GM23338 (cell line): ENCODE data around the gene CCDC93. TPM values are rescaled to one million over a fixed set of nuclear protein-coding genes. Genes with fewer than 3 reads are reported as not detected.

Source experiments
- ATAC-seq: fragments of 200-7000 bp; cut with Tn5 transposase; 3 replicates; pipeline ENCODE4 v1.9.1; 2020
- DNase-seq: peaks from one replicate; pipeline ENCODE4 v3.0.0-alpha.2; 2015; ENCODE audit warnings: low spot score
- H2AFZ ChIP-seq: fragments of 200-600 bp; sonication (generic); 2 replicates; pipeline ENCODE4 v1.8.0; 2016; ENCODE audit warnings: antibody characterized with exemption, mild to moderate bottlenecking, moderate library complexity
- H3F3A ChIP-seq: fragments of 200-600 bp; sonication (generic); replicated peaks from 2 replicates; pipeline ENCODE4 v1.8.0; 2017; ENCODE audit warnings: antibody characterized with exemption, mixed run types, low read depth
- H3K27ac ChIP-seq: fragments of 200-600 bp; sonication (generic); 2 replicates; pipeline ENCODE4 v1.6.1; 2016; ENCODE audit warnings: low read depth
- H3K27me3 ChIP-seq: fragments of 200-600 bp; sonication (generic); 2 replicates; pipeline ENCODE4 v1.8.0; 2016; ENCODE audit warnings: mild to moderate bottlenecking, mixed run types, moderate library complexity; ENCODE audit not compliant: insufficient read depth
- H3K36me3 ChIP-seq: fragments of 200-600 bp; sonication (generic); 2 replicates; pipeline ENCODE4 v1.8.0; 2016; ENCODE audit warnings: mild to moderate bottlenecking; ENCODE audit not compliant: insufficient read depth
- H3K4me1 ChIP-seq: fragments of 200-600 bp; sonication (generic); 2 replicates; pipeline ENCODE4 v1.8.0; 2016; ENCODE audit warnings: mild to moderate bottlenecking, moderate library complexity; ENCODE audit not compliant: insufficient read depth
- H3K4me2 ChIP-seq: fragments of 200-600 bp; sonication (generic); 2 replicates; pipeline ENCODE4 v1.7.1; 2017; ENCODE audit warnings: mixed run types
- H3K4me3 ChIP-seq: fragments of 200-600 bp; sonication (generic); 2 replicates; pipeline ENCODE4 v1.6.1; 2016; ENCODE audit warnings: mixed run types
- H3K79me2 ChIP-seq: fragments of 200-600 bp; sonication (generic); replicated peaks from 2 replicates; pipeline ENCODE4 v1.8.0; 2017; ENCODE audit warnings: mild to moderate bottlenecking; ENCODE audit not compliant: insufficient read depth
- H3K9me2 ChIP-seq: fragments of 200-600 bp; sonication (generic); 2 replicates; pipeline ENCODE4 v1.8.0; 2017; ENCODE audit not compliant: insufficient read depth
- H4K20me1 ChIP-seq: fragments of 200-600 bp; sonication (generic); replicated peaks from 2 replicates; pipeline ENCODE4 v1.8.0; 2017; ENCODE audit warnings: mild to moderate bottlenecking; ENCODE audit not compliant: insufficient read depth
- H3K27ac Mint-ChIP-seq: 2 replicates; pipeline ENCODE4 v1.8.0; 2020; ENCODE audit warnings: inconsistent platforms, mild to moderate bottlenecking, moderate library complexity, mixed read lengths
- H3K27me3 Mint-ChIP-seq: 3 replicates; pipeline ENCODE4 v1.8.0; 2022; ENCODE audit warnings: low read depth, mild to moderate bottlenecking, moderate library complexity, mixed read lengths, inconsistent platforms; ENCODE audit not compliant: insufficient read depth, poor library complexity
- H3K36me3 Mint-ChIP-seq: 3 replicates; pipeline ENCODE4 v1.8.0; 2021; ENCODE audit warnings: low read depth, mild to moderate bottlenecking, inconsistent platforms, moderate library complexity, mixed read lengths
- H3K4me1 Mint-ChIP-seq: 3 replicates; pipeline ENCODE4 v1.8.0; 2020; ENCODE audit warnings: mild to moderate bottlenecking, inconsistent platforms, mixed read lengths
- H3K4me3 Mint-ChIP-seq: 3 replicates; pipeline ENCODE4 v1.8.0; 2021; ENCODE audit warnings: moderate library complexity, mild to moderate bottlenecking, inconsistent platforms, mixed read lengths
- H3K9me3 Mint-ChIP-seq: 3 replicates; pipeline ENCODE4 v1.8.0; 2020; ENCODE audit warnings: moderate library complexity, mild to moderate bottlenecking, inconsistent platforms, mixed read lengths
- CREB1 ChIP-seq: fragments of 250-450 bp; sonication (Bioruptor Pico); IDR thresholded peaks from 2 replicates; pipeline ENCODE4 v1.5.0; 2020; ENCODE audit warnings: low read depth, mild to moderate bottlenecking, moderate library complexity
- ETS1 ChIP-seq: IDR thresholded peaks from 2 replicates; pipeline ENCODE4 v1.6.1; 2016; ENCODE audit warnings: antibody characterized with exemption
- EZH2 ChIP-seq: fragments of 200-600 bp; sonication (generic); IDR thresholded peaks from one replicate; pipeline ENCODE4 v1.8.0; 2017; ENCODE audit warnings: antibody characterized with exemption, mild to moderate bottlenecking, low read depth; ENCODE audit not compliant: unreplicated experiment
- EZH2phosphoT487 ChIP-seq: fragments of 200-600 bp; sonication (generic); IDR thresholded peaks from one replicate; pipeline ENCODE4 v1.8.1; 2018; ENCODE audit warnings: antibody characterized with exemption; ENCODE audit not compliant: unreplicated experiment
- POLR2AphosphoS5 ChIP-seq: IDR thresholded peaks from 2 replicates; pipeline ENCODE4 v1.6.1; 2016; ENCODE audit warnings: antibody characterized with exemption, low read depth
- ZNF462 ChIP-seq: fragments of 250-450 bp; sonication (Bioruptor Pico); IDR thresholded peaks from 2 replicates; pipeline ENCODE4 v1.5.0; 2020; ENCODE audit warnings: mild to moderate bottlenecking, moderate library complexity
- polyA plus RNA-seq: library from polyadenylated mRNA; unstranded; fragments of >200 nt; fragmentation: Nextera tagmentation; extraction: Ambion mirVana; gene quantifications from 2 replicates; pipeline ENCODE4 v1.2.1, GENCODE V29; 2016
- total RNA-seq: library from RNA; depleted of rRNA; stranded (reverse); fragments of >200 nt; shearing (Covaris generic); gene quantifications from 2 replicates; pipeline ENCODE4 v1.2.3, GENCODE V29; 2014

Gene CCDC93
- total and polyA plus RNA-seq, 2 experiments from 2014 or later, result 13.1 to 16.8 TPM

GRCh38 chr2:117980783-117981676 is 32.8 kb downstream of the CCDC93 start (continued):
- TF ChIP-seq ZNF462 (CRISPR knock-in tag) (no peak), CREB1 (CRISPR knock-in tag) (no peak), POLR2AphosphoS5 (no peak), EZH2phosphoT487 (no peak)

- no peaks in the 10 kb centered on the region for H3K27me3 ChIP-seq
- Mint-ChIP-seq H3K27ac (no peak overlapping the region), H3K4me1 (peaks cover 19% of the 10 kb centered on the region), H3K27me3 (no peaks in the 10 kb centered on the region), H3K4me3 (no peak overlapping the region), H3K36me3 (peaks cover 6% of the 10 kb centered on the region; the same call in 2 of the 3 replicates), H3K9me3 (no peaks in the 10 kb centered on the region)
- H3K36me3 ChIP-seq, result no peaks in the 10 kb centered on the region
- no peaks in the 10 kb centered on the region for H3K79me2 ChIP-seq
- H3K27ac ChIP-seq, result peak overlapping the region; percentile 67
- ATAC-seq, result peak; percentile 32; the same call in 2 of the 3 replicates
- TF ChIP-seq ETS1 (no peak), POLR2AphosphoS5 (no peak), EZH2 (no peak), EZH2phosphoT487 (no peak)
- no peak overlapping the region for H2AFZ ChIP-seq
- no peak for DNase-seq
- H3K4me2 ChIP-seq, result no peak overlapping the region
- H4K20me1 ChIP-seq, result peaks cover 15% of the 10 kb centered on the region; the same call in 1 of the 2 replicates
- H3K9me2 ChIP-seq, result no peaks in the 10 kb centered on the region
- no peak overlapping the region for H3K4me3 ChIP-seq
- H3F3A ChIP-seq, result no peaks in the 10 kb centered on the region
- peaks cover 8% of the 10 kb centered on the region; the same call in 1 of the 2 replicates for H3K4me1 ChIP-seq
These were observed 33.8 kb downstream of the CCDC93 start for GRCh38 chr2:117979911-117980701.
